Measurements from ENCODE around the gene CHST12. TPM values are rescaled to one million over a fixed set of nuclear protein-coding genes. Genes with fewer than 3 reads are reported as not detected.
"Not testable (repeated sequence)": the region's sequence is repeated elsewhere in the genome, so short reads cannot be mapped to it uniquely, and the experiment has no call there.

Gene CHST12
- total RNA-seq, 1 experiment from 2014 or later: 9.9 TPM

DNA sequence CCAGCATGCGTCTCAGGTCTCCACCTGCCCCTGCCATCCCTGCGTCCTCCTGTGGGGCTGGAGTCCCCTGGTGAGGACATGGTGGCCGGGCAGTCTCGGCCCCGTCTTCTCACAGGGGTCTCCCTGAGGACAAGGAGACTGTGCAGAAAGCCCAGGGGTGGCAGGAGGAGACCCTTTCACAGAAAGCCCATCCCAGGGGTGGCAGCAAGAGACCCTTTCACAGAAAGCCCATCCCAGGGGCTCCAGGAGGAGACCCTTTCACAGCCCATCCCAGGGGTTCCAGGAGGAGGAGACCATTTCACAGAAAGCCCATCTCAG, 14.8 kb upstream of the CHST12 start:
- Mint-ChIP-seq H3K4me3 (ENCODE audit: unreplicated experiment) (no peak overlapping the region), H3K27ac (ENCODE audit: low read depth, unreplicated experiment) (no peak overlapping the region), H3K27me3 (ENCODE audit: insufficient read depth, unreplicated experiment) (no peaks in the 10 kb centered on the region), H3K9me3 (ENCODE audit: unreplicated experiment) (no peaks in the 10 kb centered on the region), H3K4me1 (ENCODE audit: insufficient read depth, unreplicated experiment) (no peaks in the 10 kb centered on the region), H3K36me3 (ENCODE audit: insufficient read depth, unreplicated experiment) (peaks cover 24% of the 10 kb centered on the region)
- BruUV-seq (replicated peaks): no TSS peak
- CTCF ChIA-PET: no interaction called here
- POLR2A ChIA-PET: no interaction called here
- no peak for DNase-seq (ENCODE audit: unreplicated experiment)
- TF ChIP-seq, protein P1, sequence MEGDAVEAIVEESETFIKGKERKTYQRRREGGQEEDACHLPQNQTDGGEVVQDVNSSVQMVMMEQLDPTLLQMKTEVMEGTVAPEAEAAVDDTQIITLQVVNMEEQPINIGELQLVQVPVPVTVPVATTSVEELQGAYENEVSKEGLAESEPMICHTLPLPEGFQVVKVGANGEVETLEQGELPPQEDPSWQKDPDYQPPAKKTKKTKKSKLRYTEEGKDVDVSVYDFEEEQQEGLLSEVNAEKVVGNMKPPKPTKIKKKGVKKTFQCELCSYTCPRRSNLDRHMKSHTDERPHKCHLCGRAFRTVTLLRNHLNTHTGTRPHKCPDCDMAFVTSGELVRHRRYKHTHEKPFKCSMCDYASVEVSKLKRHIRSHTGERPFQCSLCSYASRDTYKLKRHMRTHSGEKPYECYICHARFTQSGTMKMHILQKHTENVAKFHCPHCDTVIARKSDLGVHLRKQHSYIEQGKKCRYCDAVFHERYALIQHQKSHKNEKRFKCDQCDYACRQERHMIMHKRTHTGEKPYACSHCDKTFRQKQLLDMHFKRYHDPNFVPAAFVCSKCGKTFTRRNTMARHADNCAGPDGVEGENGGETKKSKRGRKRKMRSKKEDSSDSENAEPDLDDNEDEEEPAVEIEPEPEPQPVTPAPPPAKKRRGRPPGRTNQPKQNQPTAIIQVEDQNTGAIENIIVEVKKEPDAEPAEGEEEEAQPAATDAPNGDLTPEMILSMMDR (IDR thresholded peaks at IDR 0.05; ENCODE audit: unreplicated experiment): no peak
- intact Hi-C loops (cut with micrococcal nuclease): no loop called here

GRCh38 chr7:2390020-2390816, 13.2 kb upstream of the CHST12 start:
- POLR2A ChIA-PET; H3K4me3 Mint-ChIP-seq (ENCODE audit: unreplicated experiment); H3K27ac Mint-ChIP-seq (ENCODE audit: low read depth, unreplicated experiment); H3K4me1 Mint-ChIP-seq (ENCODE audit: insufficient read depth, unreplicated experiment); intact Hi-C loops (cut with micrococcal nuclease); H3K27me3 Mint-ChIP-seq (ENCODE audit: insufficient read depth, unreplicated experiment); BruUV-seq (replicated peaks); H3K9me3 Mint-ChIP-seq (ENCODE audit: unreplicated experiment); CTCF ChIA-PET; DNase-seq (ENCODE audit: unreplicated experiment): not testable (repeated sequence)
- peaks cover 12% of the 10 kb centered on the region for H3K36me3 Mint-ChIP-seq (ENCODE audit: insufficient read depth, unreplicated experiment)

- no peaks in the 10 kb centered on the region for H3K9me3 Mint-ChIP-seq (ENCODE audit: unreplicated experiment)
- BruUV-seq (replicated peaks): no TSS peak
- intact Hi-C loops (cut with micrococcal nuclease): no loop called here
- no peaks in the 10 kb centered on the region for H3K27me3 Mint-ChIP-seq (ENCODE audit: insufficient read depth, unreplicated experiment)
- no peak for DNase-seq (ENCODE audit: unreplicated experiment)
- H3K4me3 Mint-ChIP-seq (ENCODE audit: unreplicated experiment): no peak overlapping the region
- H3K36me3 Mint-ChIP-seq (ENCODE audit: insufficient read depth, unreplicated experiment): peaks cover 4% of the 10 kb centered on the region
- no peak overlapping the region for H3K27ac Mint-ChIP-seq (ENCODE audit: low read depth, unreplicated experiment)
- CTCF ChIA-PET: interaction anchor here (0.6 kb wide), 1 partner anchor 23 kb away, joined by 3 read pairs; no protein-coding TSS in a partner anchor
- TF ChIP-seq, protein P1 (IDR thresholded peaks at IDR 0.05; ENCODE audit: unreplicated experiment): no peak
- POLR2A ChIA-PET: interaction anchor here (0.7 kb wide), 1 partner anchor 679 kb away, joined by 3 read pairs; no protein-coding TSS in a partner anchor
- H3K4me1 Mint-ChIP-seq (ENCODE audit: insufficient read depth, unreplicated experiment): peaks cover 6% of the 10 kb centered on the region
Measured at GRCh38 chr7:2393706-2394105, 9.7 kb upstream of the CHST12 start.

DNA sequence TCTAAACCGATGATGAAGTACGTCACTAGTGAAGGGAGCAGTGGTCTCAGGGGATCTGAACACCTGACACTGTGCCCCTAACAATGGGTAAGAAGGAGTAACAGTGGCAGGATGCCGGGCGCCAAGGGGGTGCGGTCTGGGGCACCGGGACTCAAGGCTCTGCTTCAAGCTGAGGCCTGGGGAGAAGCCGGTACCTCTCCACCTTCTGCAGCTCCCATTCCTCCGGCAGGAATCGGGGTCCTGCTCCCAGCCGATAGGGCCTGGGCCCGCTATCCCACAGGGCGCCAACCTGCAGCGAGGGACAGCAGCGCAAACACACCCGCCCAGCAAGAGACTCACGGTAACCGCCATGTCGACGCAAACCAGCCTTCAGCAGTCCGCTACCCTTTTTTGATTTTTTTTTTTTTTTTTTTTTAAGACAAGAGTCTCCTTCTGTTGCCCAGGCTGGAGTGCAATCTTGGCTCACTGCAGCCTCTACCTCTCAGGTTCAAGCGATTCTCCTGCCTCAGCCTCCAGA, 8.8 kb upstream of the CHST12 start:
- Mint-ChIP-seq H3K9me3 (ENCODE audit: unreplicated experiment) (no peaks in the 10 kb centered on the region), H3K27me3 (ENCODE audit: insufficient read depth, unreplicated experiment) (no peaks in the 10 kb centered on the region), H3K4me3 (ENCODE audit: unreplicated experiment) (no peak overlapping the region), H3K36me3 (ENCODE audit: insufficient read depth, unreplicated experiment) (peaks cover 4% of the 10 kb centered on the region), H3K4me1 (ENCODE audit: insufficient read depth, unreplicated experiment) (peaks cover 9% of the 10 kb centered on the region), H3K27ac (ENCODE audit: low read depth, unreplicated experiment) (no peak overlapping the region)
- no peak for DNase-seq (ENCODE audit: unreplicated experiment)
- ChIA-PET CTCF (no interaction called here), POLR2A (no interaction called here)
- BruUV-seq (replicated peaks): no TSS peak
- intact Hi-C loops (cut with micrococcal nuclease): no loop called here
- TF ChIP-seq, protein P1 (IDR thresholded peaks at IDR 0.05; ENCODE audit: unreplicated experiment): no peak

Data from MCF 10A (cell line).